WTC11 (cell line): ENCODE data around the gene DDIT4. TPM values are rescaled to one million over a fixed set of nuclear protein-coding genes. Genes with fewer than 3 reads are reported as not detected.

Experiments
- ATF1 ChIP-seq: sonication (generic); formaldehyde crosslinking; IDR thresholded peaks from 2 replicates; pipeline ENCODE4 v1.8.1; 2023; ENCODE audit warnings: mild to moderate bottlenecking, moderate library complexity, missing genetic modification reagents
- CREM ChIP-seq: sonication (generic); formaldehyde crosslinking; IDR thresholded peaks from 2 replicates; pipeline ENCODE4 v1.8.1; 2022; ENCODE audit warnings: mild to moderate bottlenecking, missing genetic modification reagents, moderate library complexity
- E2F1 ChIP-seq: sonication (generic); formaldehyde crosslinking; IDR thresholded peaks from 2 replicates; pipeline ENCODE4 v1.8.0; 2022; ENCODE audit warnings: mild to moderate bottlenecking, missing genetic modification reagents
- ERG ChIP-seq: fragments of 250-450 bp; sonication (Bioruptor Pico); IDR thresholded peaks from 2 replicates; pipeline ENCODE4 v1.8.0; 2021; ENCODE audit warnings: mild to moderate bottlenecking
- FOXK1 ChIP-seq: sonication (generic); formaldehyde crosslinking; IDR thresholded peaks from 2 replicates; pipeline ENCODE4 v1.8.0; 2022; ENCODE audit warnings: mild to moderate bottlenecking, moderate library complexity, missing genetic modification reagents
- IRF1 ChIP-seq: sonication (generic); formaldehyde crosslinking; IDR thresholded peaks from 2 replicates; pipeline ENCODE4 v1.8.0; 2023; ENCODE audit warnings: missing genetic modification reagents
- JAZF1 ChIP-seq: fragments of 250-450 bp; sonication (Bioruptor Pico); IDR thresholded peaks from 2 replicates; pipeline ENCODE4 v1.9.0; 2021; ENCODE audit warnings: moderate library complexity, mild to moderate bottlenecking, inconsistent platforms
- MXD4 ChIP-seq: fragments of 250-450 bp; sonication (Bioruptor Pico); IDR thresholded peaks from 2 replicates; pipeline ENCODE4 v1.8.0; 2021; ENCODE audit warnings: mild to moderate bottlenecking, moderate library complexity, borderline replicate concordance
- MYBL2 ChIP-seq: sonication (generic); formaldehyde crosslinking; IDR thresholded peaks from 2 replicates; pipeline ENCODE4 v1.8.1; 2023; ENCODE audit warnings: mild to moderate bottlenecking, moderate library complexity, missing genetic modification reagents
- NFATC4 ChIP-seq: fragments of 250-450 bp; sonication (Bioruptor Pico); IDR thresholded peaks from 2 replicates; pipeline ENCODE4 v1.9.0; 2021; ENCODE audit warnings: mild to moderate bottlenecking
- NR3C1 ChIP-seq: sonication (generic); formaldehyde crosslinking; conservative IDR thresholded peaks from 2 replicates; pipeline ENCODE4 v1.8.1; 2023; ENCODE audit warnings: low read depth, mild to moderate bottlenecking, missing genetic modification reagents
- OVOL2 ChIP-seq: fragments of 250-450 bp; sonication (Bioruptor Pico); IDR thresholded peaks from 2 replicates; pipeline ENCODE4 v1.9.0; 2021; ENCODE audit warnings: mild to moderate bottlenecking, borderline replicate concordance
- PRDM15 ChIP-seq: sonication (generic); formaldehyde crosslinking; IDR thresholded peaks from 2 replicates; pipeline ENCODE4 v1.8.0; 2022; ENCODE audit warnings: missing genetic modification reagents
- PRRX2 ChIP-seq: fragments of 250-450 bp; sonication (Bioruptor Pico); IDR thresholded peaks from 2 replicates; pipeline ENCODE4 v1.8.0; 2021; ENCODE audit warnings: mild to moderate bottlenecking
- SMAD3 ChIP-seq: sonication (generic); formaldehyde crosslinking; IDR thresholded peaks from 2 replicates; pipeline ENCODE4 v1.8.0; 2022; ENCODE audit warnings: missing genetic modification reagents, mild to moderate bottlenecking, borderline replicate concordance
- STAT6 ChIP-seq: sonication (generic); formaldehyde crosslinking; conservative IDR thresholded peaks from 2 replicates; pipeline ENCODE4 v1.8.1; 2023; ENCODE audit warnings: mild to moderate bottlenecking, low read depth, missing genetic modification reagents, moderate library complexity
- ZNF671 ChIP-seq: fragments of 250-450 bp; sonication (Bioruptor Pico); IDR thresholded peaks from 2 replicates; pipeline ENCODE4 v1.8.0; 2021; ENCODE audit warnings: mild to moderate bottlenecking
- total RNA-seq: library from RNA; stranded (reverse); gene quantifications from 3 replicates; pipeline ENCODE4 v1.2.3, GENCODE V29; 2021
- TF ChIP-seq, protein P1 (sequence below): fragments of 250-450 bp; sonication (Bioruptor Pico); IDR thresholded peaks from 2 replicates; pipeline ENCODE4 v1.9.0; 2021; ENCODE audit warnings: moderate library complexity, mild to moderate bottlenecking, inconsistent platforms, borderline replicate concordance
- TF ChIP-seq, protein P2 (sequence below): sonication (generic); formaldehyde crosslinking; IDR thresholded peaks from 2 replicates; pipeline ENCODE4 v1.8.1; 2022; ENCODE audit warnings: missing genetic modification reagents, borderline replicate concordance
- TF ChIP-seq, protein P3 (sequence below): fragments of 250-450 bp; sonication (Bioruptor Pico); IDR thresholded peaks from 2 replicates; pipeline ENCODE4 v2.1.2; 2022; ENCODE audit warnings: mild to moderate bottlenecking, moderate library complexity
- TF ChIP-seq, protein P4 (sequence below): sonication (generic); formaldehyde crosslinking; IDR thresholded peaks from 2 replicates; pipeline ENCODE4 v1.8.0; 2022; ENCODE audit warnings: mild to moderate bottlenecking, missing genetic modification reagents
- TF ChIP-seq, protein P5 (sequence below): sonication (generic); formaldehyde crosslinking; IDR thresholded peaks from 2 replicates; pipeline ENCODE4 v1.8.1; 2022; ENCODE audit warnings: low read depth, mild to moderate bottlenecking, moderate library complexity, missing genetic modification reagents, borderline replicate concordance

The DDIT4 gene
- total RNA-seq, 1 experiment from 2014 or later: 118 TPM

DNA sequence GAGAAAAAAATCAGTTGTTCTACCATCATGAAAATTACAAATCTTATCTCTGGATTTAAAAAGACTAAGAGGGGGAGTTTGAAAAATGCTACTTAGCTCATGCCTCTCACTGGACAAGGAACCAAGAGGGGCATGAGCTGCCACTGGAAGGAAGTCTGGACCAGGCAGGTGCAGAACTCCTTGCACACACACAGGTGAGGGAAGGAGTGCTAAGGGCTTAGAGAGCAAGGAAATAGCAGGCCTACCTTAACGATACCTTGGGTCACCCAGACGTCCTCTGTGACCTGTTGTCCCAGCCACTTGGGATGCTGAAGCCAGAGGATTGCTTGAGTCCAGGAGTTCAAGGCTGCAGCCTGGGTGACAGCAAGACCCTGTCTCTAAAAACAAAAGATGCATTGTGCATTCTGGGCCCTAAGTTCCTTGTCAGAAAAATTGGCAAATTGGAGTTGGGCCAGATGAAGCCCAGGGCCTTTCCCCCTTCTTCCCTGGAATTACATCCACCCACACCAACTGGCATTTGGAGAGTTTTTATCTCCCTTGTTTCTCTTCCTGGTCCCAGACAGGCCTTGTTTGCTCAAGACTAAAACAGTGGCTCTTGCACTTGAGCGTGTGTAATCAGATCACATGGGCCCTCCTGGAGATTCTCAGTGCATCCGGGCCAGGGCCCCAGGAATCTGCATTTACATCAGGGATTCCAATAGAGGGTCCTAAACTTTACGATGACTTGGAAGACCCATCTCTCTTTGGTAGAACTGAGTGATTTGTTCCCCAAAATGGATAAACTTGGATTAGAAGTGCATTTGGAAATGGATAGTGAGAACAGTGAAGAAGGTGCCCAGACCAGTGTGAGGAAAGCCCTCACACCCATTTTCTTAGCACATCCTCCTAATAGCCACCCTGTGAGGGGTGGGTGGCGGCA, 3.0 kb downstream of the DDIT4 start (continued):
- no peak for TF ChIP-seq ERG (CRISPR knock-in tag)
- TF ChIP-seq IRF1 (CRISPR knock-in tag): no peak
- no peak for TF ChIP-seq MYBL2
- TF ChIP-seq, protein P1, sequence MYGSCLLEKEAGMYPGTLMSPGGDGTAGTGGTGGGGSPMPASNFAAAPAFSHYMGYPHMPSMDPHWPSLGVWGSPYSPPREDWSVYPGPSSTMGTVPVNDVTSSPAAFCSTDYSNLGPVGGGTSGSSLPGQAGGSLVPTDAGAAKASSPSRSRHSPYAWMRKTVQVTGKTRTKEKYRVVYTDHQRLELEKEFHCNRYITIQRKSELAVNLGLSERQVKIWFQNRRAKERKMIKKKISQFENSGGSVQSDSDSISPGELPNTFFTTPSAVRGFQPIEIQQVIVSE (CRISPR knock-in tag): no peak
- peak; percentile 26; the same call in 1 of the 2 replicates for TF ChIP-seq PRRX2 (CRISPR knock-in tag)
- TF ChIP-seq ATF1 (CRISPR knock-in tag): no peak
- TF ChIP-seq, protein P2, sequence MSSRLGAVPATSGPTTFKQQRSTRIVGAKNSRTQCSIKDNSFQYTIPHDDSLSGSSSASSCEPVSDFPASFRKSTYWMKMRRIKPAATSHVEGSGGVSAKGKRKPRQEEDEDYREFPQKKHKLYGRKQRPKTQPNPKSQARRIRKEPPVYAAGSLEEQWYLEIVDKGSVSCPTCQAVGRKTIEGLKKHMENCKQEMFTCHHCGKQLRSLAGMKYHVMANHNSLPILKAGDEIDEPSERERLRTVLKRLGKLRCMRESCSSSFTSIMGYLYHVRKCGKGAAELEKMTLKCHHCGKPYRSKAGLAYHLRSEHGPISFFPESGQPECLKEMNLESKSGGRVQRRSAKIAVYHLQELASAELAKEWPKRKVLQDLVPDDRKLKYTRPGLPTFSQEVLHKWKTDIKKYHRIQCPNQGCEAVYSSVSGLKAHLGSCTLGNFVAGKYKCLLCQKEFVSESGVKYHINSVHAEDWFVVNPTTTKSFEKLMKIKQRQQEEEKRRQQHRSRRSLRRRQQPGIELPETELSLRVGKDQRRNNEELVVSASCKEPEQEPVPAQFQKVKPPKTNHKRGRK (CRISPR knock-in tag): no peak
- no peak for TF ChIP-seq ZNF671 (CRISPR knock-in tag)
- no peak for TF ChIP-seq CREM (CRISPR knock-in tag)
- TF ChIP-seq NR3C1 (CRISPR knock-in tag): no peak
- TF ChIP-seq, protein P3, sequence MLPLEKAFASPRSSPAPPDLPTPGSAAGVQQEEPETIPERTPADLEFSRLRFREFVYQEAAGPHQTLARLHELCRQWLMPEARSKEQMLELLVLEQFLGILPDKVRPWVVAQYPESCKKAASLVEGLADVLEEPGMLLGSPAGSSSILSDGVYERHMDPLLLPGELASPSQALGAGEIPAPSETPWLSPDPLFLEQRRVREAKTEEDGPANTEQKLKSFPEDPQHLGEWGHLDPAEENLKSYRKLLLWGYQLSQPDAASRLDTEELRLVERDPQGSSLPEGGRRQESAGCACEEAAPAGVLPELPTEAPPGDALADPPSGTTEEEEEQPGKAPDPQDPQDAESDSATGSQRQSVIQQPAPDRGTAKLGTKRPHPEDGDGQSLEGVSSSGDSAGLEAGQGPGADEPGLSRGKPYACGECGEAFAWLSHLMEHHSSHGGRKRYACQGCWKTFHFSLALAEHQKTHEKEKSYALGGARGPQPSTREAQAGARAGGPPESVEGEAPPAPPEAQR (CRISPR knock-in tag): no peak
- TF ChIP-seq FOXK1 (CRISPR knock-in tag): no peak
- TF ChIP-seq, protein P4, sequence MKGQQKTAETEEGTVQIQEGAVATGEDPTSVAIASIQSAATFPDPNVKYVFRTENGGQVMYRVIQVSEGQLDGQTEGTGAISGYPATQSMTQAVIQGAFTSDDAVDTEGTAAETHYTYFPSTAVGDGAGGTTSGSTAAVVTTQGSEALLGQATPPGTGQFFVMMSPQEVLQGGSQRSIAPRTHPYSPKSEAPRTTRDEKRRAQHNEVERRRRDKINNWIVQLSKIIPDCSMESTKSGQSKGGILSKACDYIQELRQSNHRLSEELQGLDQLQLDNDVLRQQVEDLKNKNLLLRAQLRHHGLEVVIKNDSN: peak; percentile 50; the same call in 1 of the 2 replicates
- no peak for TF ChIP-seq JAZF1
- no peak for TF ChIP-seq E2F1 (CRISPR knock-in tag)
- no peak for TF ChIP-seq MXD4 (CRISPR knock-in tag)
- TF ChIP-seq PRDM15: no peak
- no peak for TF ChIP-seq STAT6 (CRISPR knock-in tag)
- TF ChIP-seq, protein P5, sequence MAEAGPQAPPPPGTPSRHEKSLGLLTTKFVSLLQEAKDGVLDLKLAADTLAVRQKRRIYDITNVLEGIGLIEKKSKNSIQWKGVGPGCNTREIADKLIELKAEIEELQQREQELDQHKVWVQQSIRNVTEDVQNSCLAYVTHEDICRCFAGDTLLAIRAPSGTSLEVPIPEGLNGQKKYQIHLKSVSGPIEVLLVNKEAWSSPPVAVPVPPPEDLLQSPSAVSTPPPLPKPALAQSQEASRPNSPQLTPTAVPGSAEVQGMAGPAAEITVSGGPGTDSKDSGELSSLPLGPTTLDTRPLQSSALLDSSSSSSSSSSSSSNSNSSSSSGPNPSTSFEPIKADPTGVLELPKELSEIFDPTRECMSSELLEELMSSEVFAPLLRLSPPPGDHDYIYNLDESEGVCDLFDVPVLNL (CRISPR knock-in tag): no peak
- no peak for TF ChIP-seq OVOL2 (CRISPR knock-in tag)
- no peak for TF ChIP-seq SMAD3
- peak; percentile 85 for TF ChIP-seq NFATC4 (CRISPR knock-in tag)
